Thyroid gland (tissue), 4 donors: ENCODE measurements around the gene OSR1. TPM values are rescaled to one million over a fixed set of nuclear protein-coding genes. Genes with fewer than 3 reads are reported as not detected.

Experiments
- DNase-seq, 2 donors: peaks; one replicate each; pipeline ENCODE4 v3.0.0-alpha.2; 2019
- H3K27ac ChIP-seq, 3 donors: fragments of 200-600 bp; sonication (generic); 1 replicate in 2 of 3; 2 replicates in 1 of 3; pipeline ENCODE4 v1.5.1; 2016 to 2019; ENCODE audit warnings: mild to moderate bottlenecking in 1 of 3, moderate library complexity in 1 of 3
- H3K27me3 ChIP-seq: fragments of 200-600 bp; sonication (generic); one replicate; pipeline ENCODE4 v1.5.1; 2019
- H3K36me3 ChIP-seq, 2 donors: fragments of 200-600 bp; sonication (generic); one replicate each; pipeline ENCODE4 v1.5.1; 2016 to 2019
- H3K4me1 ChIP-seq, 2 donors: fragments of 200-600 bp; sonication (generic); one replicate each; pipeline ENCODE4 v1.5.1; 2017 to 2019
- H3K4me3 ChIP-seq, 3 donors: fragments of 200-600 bp; sonication (generic); replicated peaks in 1 of 3; 1 replicate in 2 of 3; 2 replicates in 1 of 3; pipeline ENCODE4 v1.5.1; 2016; ENCODE audit warnings: mild to moderate bottlenecking in 1 of 3
- H3K9me3 ChIP-seq: fragments of 200-600 bp; sonication (generic); one replicate; pipeline ENCODE4 v1.5.1; 2017
- CTCF ChIP-seq, 6 experiments: fragments of 200-600 bp in 3 of 6; fragments of 450-650 bp in 3 of 6; sonication (generic) in 3 of 6; IDR thresholded peaks; one replicate each; pipeline ENCODE4 v1.5.1; 2016 to 2019; ENCODE audit warnings: antibody characterized with exemption in 6 of 6, mild to moderate bottlenecking in 2 of 6, inconsistent platforms in 1 of 6, moderate library complexity in 1 of 6
- POLR2A ChIP-seq, 2 donors: fragments of 450-650 bp; IDR thresholded peaks; one replicate each; pipeline ENCODE4 v1.6.1; 2017; ENCODE audit warnings: antibody characterized with exemption in 2 of 2, mild to moderate bottlenecking in 2 of 2, moderate library complexity in 1 of 2
- WGBS, 2 donors: methylation state at CpG; one replicate each; pipeline ENCODE4 v1.1.5; 2017; 5-methylcytosine and 5-hydroxymethylcytosine counted together
- intact Hi-C: fragments of 100-400 bp; cut with DNase I; formaldehyde crosslinking; loops from one replicate; pipeline ENCODE4 v1.15.1; 2023
- total RNA-seq, 4 donors: library from RNA; depleted of rRNA; stranded (reverse); fragments of >200 nt; gene quantifications; one replicate each; pipeline ENCODE4 v1.2.3, GENCODE V29; 2016

The OSR1 gene
- total RNA-seq, 4 donors from 2014 or later: 4.9 to 15.2 (median 10.8) TPM

- H3K27ac ChIP-seq: no peak overlapping the region
- intact Hi-C loops: loop anchor here (5.0 to 10.0 kb wide), 2 partner anchors 496 to 616 kb away; no protein-coding TSS in a partner anchor
- no peak overlapping the region for H3K4me3 ChIP-seq
- H3K27me3 ChIP-seq: no peaks in the 10 kb centered on the region
- no peak for DNase-seq
- whole genome bisulfite sequencing, 2 donors: 71 to 82% methylated on average over 4 of the region's 4 CpGs
- H3K4me1 ChIP-seq: no peaks in the 10 kb centered on the region
- no peaks in the 10 kb centered on the region for H3K9me3 ChIP-seq
- no peaks in the 10 kb centered on the region for H3K36me3 ChIP-seq
- no peak for TF ChIP-seq POLR2A (IDR thresholded peaks at IDR 0.05)
- TF ChIP-seq CTCF (IDR thresholded peaks at IDR 0.05): no peak
These were observed 10.3 kb upstream of the OSR1 start for GRCh38 chr2:19368760-19369159.

- H3K36me3 ChIP-seq: no peaks in the 10 kb centered on the region
- DNase-seq: no peak
- no peaks in the 10 kb centered on the region for H3K27me3 ChIP-seq
- TF ChIP-seq POLR2A (IDR thresholded peaks at IDR 0.05) (no peak), CTCF (IDR thresholded peaks at IDR 0.05) (no peak)
- intact Hi-C loops: loop anchor here (5.0 to 10.0 kb wide), 2 partner anchors 497 to 615 kb away; no protein-coding TSS in a partner anchor
- peaks cover 0 to 5% of the 10 kb centered on the region in 2 donors for H3K4me1 ChIP-seq
- H3K27ac ChIP-seq: no peak overlapping the region
- no peaks in the 10 kb centered on the region for H3K9me3 ChIP-seq
- 86 to 93% methylated on average over 5 of the region's 5 CpGs for WGBS, 2 donors
- no peak overlapping the region for H3K4me3 ChIP-seq
These were observed 8.9 kb upstream of the OSR1 start for GRCh38 chr2:19367326-19367725.

- intact Hi-C loops: loop anchor here (5.0 to 10.0 kb wide), 2 partner anchors 500 to 613 kb away; no protein-coding TSS in a partner anchor
- no peak overlapping the region for H3K4me3 ChIP-seq
- H3K27me3 ChIP-seq: peaks cover 14% of the 10 kb centered on the region
- no peak for TF ChIP-seq CTCF (IDR thresholded peaks at IDR 0.05)
- TF ChIP-seq POLR2A (IDR thresholded peaks at IDR 0.05): no peak
- no peaks in the 10 kb centered on the region for H3K9me3 ChIP-seq
- DNase-seq: no peak
- H3K36me3 ChIP-seq: no peaks in the 10 kb centered on the region
- 78 to 96% methylated on average over 3 of the region's 3 CpGs for WGBS, 2 donors
- peaks cover 5 to 6% of the 10 kb centered on the region in 2 donors for H3K4me1 ChIP-seq
- no peak overlapping the region for H3K27ac ChIP-seq
These were observed 6.7 kb upstream of the OSR1 start for GRCh38 chr2:19365126-19365525.

GRCh38 chr2:19364014-19364413 lies 5.6 kb upstream of the OSR1 start:
- Histone ChIP-seq H3K4me1 (peaks cover 7% of the 10 kb centered on the region in 2 donors), H3K27ac (no peak overlapping the region), H3K27me3 (peaks cover 14% of the 10 kb centered on the region), H3K9me3 (no peaks in the 10 kb centered on the region), H3K36me3 (no peaks in the 10 kb centered on the region), H3K4me3 (no peak overlapping the region)
- TF ChIP-seq CTCF (IDR thresholded peaks at IDR 0.05): no peak
- TF ChIP-seq POLR2A (IDR thresholded peaks at IDR 0.05): no peak
- intact Hi-C loops: loop anchor here (10.0 kb wide), 1 partner anchor 501 kb away; no protein-coding TSS in a partner anchor
- no peak for DNase-seq
- 21 to 57% methylated on average over 3 of the region's 3 CpGs for whole genome bisulfite sequencing, 2 donors

- Histone ChIP-seq H3K27me3 (peaks cover 14% of the 10 kb centered on the region), H3K4me1 (peaks cover 11 to 12% of the 10 kb centered on the region in 2 donors), H3K27ac (no peak overlapping the region), H3K4me3 (peak overlapping the region in 2 of 3 donors; percentile 35 to 36), H3K36me3 (no peaks in the 10 kb centered on the region), H3K9me3 (no peaks in the 10 kb centered on the region)
- intact Hi-C loops: loop anchor here (10.0 kb wide), 1 partner anchor 501 kb away; no protein-coding TSS in a partner anchor
- no peak for DNase-seq
- 4 to 5% methylated on average over 20 of the region's 20 CpGs for WGBS, 2 donors
- TF ChIP-seq CTCF (IDR thresholded peaks at IDR 0.05) (no peak), POLR2A (IDR thresholded peaks at IDR 0.05) (no peak)
These were observed 5.0 kb upstream of the OSR1 start for GRCh38 chr2:19363474-19363778.
